Measurements from ENCODE around the gene LMOD1. TPM values are rescaled to one million over a fixed set of nuclear protein-coding genes. Genes with fewer than 3 reads are reported as not detected.
A peak's percentile ranks its signal among the peaks of the same experiment; 100 is the strongest.

The LMOD1 gene
- total RNA-seq = 100 to 1,000 TPM in 1 of 3 donors, 10 to 100 TPM in 2; 11.6 to 442 (median 37.4) TPM
- long read RNA-seq, donor 1, transcript LMOD1-201 (3 exons, 3,970 nt) = major isoform, 332 of 523 reads
- long read RNA-seq, donor 1, partial matches to known transcripts = 128 of 523 reads
- long read RNA-seq, donor 1, other reads (novel, unspliced or antisense) = 63 of 523 reads
- long read RNA-seq, donor 2, partial matches to known transcripts = 9 of 14 reads
- long read RNA-seq, donor 2, other reads (novel, unspliced or antisense) = 3 of 14 reads

DNA sequence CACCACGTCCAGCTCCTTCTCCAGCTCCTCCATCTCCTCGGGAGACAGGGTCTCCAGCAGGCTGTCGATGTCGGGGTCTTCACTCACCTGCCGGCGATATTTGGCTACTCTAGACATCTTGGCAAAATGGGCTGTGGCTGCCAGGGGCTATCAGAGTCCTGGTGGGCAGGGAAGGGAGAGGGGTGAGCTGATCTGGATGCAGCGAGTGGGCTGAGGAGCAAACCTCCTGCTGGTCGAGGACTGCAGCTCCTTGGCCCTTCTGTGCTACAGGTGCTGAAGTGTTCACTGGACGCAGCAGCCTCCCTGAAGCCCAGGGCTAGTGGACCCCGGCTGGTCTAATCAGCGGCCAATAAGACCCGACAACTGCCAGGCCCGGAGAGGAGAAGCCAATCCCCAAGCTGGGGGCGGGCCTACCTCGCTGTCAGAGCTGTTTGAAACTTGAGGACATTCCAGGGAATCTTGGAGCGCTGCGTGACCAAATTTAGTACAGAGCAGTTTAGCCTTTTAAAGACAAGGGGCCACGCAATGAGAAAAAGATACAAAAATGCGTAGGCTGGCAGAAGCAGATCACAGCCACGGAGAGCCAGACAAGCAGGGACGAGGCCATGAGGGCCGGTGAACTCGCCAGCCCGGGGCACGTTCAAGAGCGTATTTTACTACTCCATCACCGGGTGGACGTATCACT lies at the start of gene LMOD1:
Gene LMOD1, minus strand, starts transcription at position 325 of the 685 bp plus-strand sequence. Its CDS starts 208 bp downstream, at position 117.
- intact Hi-C loops (cut with DNase I, micrococcal nuclease) = loop anchor here in 1 of 2 donors (5.0 kb wide), 1 partner anchor 49 kb away; no protein-coding TSS in a partner anchor

DNA sequence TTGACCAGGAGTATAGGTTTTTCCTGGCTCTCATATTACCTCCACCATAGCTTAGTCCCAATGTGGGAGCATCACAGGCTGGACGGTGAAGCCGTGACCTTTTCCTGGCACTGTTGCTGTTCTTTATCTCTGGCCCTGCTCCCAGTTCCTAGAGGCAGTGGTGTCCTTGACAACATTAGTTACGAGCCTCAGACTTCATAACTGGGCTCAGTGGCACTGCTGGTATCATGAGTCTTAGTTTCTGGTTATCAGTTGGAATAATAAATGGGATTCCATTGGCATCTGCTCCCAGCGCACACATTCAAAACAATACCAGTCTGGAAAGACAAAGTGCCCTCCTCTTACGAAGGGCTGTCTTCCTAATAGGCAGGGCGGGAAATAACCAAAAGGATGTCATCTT lies 44.1 kb upstream of the LMOD1 start:
- Histone ChIP-seq H3K9me3 (no peaks in the 10 kb centered on the region), H3K4me1 (ENCODE audit: low read depth) (no peaks in the 10 kb centered on the region), H3K4me3 (no peak overlapping the region), H3K36me3 (ENCODE audit: low read depth) (peaks cover 8% of the 10 kb centered on the region)
- TF ChIP-seq, protein P1, sequence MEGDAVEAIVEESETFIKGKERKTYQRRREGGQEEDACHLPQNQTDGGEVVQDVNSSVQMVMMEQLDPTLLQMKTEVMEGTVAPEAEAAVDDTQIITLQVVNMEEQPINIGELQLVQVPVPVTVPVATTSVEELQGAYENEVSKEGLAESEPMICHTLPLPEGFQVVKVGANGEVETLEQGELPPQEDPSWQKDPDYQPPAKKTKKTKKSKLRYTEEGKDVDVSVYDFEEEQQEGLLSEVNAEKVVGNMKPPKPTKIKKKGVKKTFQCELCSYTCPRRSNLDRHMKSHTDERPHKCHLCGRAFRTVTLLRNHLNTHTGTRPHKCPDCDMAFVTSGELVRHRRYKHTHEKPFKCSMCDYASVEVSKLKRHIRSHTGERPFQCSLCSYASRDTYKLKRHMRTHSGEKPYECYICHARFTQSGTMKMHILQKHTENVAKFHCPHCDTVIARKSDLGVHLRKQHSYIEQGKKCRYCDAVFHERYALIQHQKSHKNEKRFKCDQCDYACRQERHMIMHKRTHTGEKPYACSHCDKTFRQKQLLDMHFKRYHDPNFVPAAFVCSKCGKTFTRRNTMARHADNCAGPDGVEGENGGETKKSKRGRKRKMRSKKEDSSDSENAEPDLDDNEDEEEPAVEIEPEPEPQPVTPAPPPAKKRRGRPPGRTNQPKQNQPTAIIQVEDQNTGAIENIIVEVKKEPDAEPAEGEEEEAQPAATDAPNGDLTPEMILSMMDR (IDR thresholded peaks at IDR 0.05) = no peak
- ATAC-seq = no peak
- no peak for DNase-seq
- intact Hi-C loops (cut with DNase I, micrococcal nuclease) = no loop called here

More for the DNA sequence above, at the start of gene LMOD1:
- no peaks in the 10 kb centered on the region for H3K9me3 ChIP-seq
- DNase-seq (peak; percentile 67 to 81 (median 68)), ATAC-seq (peak; percentile 85)
- TF ChIP-seq, protein P1 (IDR thresholded peaks at IDR 0.05) = no peak
- no peaks in the 10 kb centered on the region for H3K36me3 ChIP-seq (ENCODE audit: low read depth)
- no peak within 1 kb of the TSS for H3K4me3 ChIP-seq
- no peaks in the 10 kb centered on the region for H3K4me1 ChIP-seq (ENCODE audit: low read depth)

DNA sequence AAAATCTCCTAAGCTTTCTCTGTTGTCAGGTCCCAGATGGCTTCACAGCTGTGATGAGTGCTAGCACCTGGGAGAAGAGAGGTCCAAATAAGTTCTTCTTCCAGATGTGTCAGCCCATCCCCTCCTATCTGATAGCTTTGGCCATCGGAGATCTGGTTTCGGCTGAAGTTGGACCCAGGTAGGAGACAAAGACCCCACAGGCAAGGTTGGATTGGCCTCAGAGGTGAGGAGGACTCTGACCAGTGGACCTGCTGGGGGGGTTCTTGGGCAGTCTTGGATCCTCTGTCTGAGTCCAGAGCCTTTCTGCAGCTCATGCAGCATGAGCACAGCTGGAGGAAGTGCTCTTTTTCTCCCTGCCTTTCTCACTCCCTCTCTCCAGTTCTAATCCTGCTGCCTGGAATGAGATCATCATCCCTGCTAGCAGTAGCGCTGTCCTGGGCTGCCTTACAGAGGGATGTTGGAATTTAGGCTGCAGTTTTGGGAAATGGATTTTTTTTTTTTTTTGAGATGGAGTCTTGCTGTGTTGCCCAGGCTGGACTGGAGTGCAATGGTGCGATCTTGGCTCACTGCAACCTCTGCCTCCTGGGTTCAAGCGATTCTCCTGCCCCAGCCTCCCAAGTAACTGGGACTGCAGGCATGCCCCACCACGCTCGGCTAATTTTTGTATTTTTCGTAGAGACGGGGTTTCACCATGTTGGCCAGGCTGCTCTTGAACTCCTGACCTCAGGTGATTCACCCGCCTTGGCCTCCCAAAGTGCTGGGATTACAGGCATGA lies 43.2 kb upstream of the LMOD1 start:
- DNase-seq (no peak), ATAC-seq (no peak)
- Histone ChIP-seq H3K36me3 (ENCODE audit: low read depth) (peaks cover 8% of the 10 kb centered on the region), H3K9me3 (no peaks in the 10 kb centered on the region), H3K4me1 (ENCODE audit: low read depth) (no peaks in the 10 kb centered on the region), H3K4me3 (no peak overlapping the region)
- TF ChIP-seq, protein P1 (IDR thresholded peaks at IDR 0.05) = no peak
- intact Hi-C loops (cut with DNase I, micrococcal nuclease) = no loop called here

DNA sequence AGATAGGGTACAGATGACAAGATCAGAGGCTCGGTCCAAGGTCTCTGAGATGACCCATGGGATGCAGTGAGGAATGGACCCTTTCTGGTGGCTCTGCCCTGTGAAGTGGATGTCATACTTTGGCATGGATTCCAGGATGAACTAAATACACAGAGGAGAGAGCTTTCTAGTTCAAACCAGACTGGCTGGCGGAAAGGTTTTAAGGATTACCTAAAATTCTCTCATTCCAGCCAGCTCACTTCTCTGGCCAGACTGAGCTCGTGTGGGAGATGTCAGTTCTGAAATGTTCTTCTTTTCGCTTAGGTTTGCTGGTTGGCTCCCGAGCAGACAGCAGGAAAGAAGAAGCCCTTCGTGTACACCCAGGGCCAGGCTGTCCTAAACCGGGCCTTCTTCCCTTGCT lies 42.3 kb upstream of the LMOD1 start:
- TF ChIP-seq, protein P1 (IDR thresholded peaks at IDR 0.05) = no peak
- Histone ChIP-seq H3K4me3 (no peak overlapping the region), H3K36me3 (ENCODE audit: low read depth) (peaks cover 8% of the 10 kb centered on the region), H3K9me3 (no peaks in the 10 kb centered on the region), H3K4me1 (ENCODE audit: low read depth) (peaks cover 2% of the 10 kb centered on the region)
- ATAC-seq = no peak
- intact Hi-C loops (cut with DNase I, micrococcal nuclease) = no loop called here
- DNase-seq = no peak

DNA sequence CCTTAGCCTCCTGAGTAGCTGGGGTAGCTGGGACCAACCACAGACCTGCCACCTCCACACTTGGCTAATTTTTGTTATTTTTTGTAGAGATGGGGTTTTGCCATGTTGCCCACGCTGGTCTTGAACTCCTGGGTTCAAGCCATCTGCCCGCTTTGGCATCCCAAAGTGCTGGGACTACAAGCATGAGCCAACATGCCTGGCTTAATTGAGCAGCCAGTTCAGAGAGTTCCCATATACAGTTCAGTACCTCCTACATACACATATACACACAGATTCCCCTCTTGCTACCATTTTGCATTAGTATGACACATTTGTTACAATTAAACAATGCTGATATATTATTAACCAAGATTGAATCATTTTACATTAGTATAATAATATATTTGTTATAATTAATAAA lies 39.0 kb upstream of the LMOD1 start:
- Histone ChIP-seq H3K4me1 (ENCODE audit: low read depth) (peaks cover 4% of the 10 kb centered on the region), H3K36me3 (ENCODE audit: low read depth) (peaks cover 2% of the 10 kb centered on the region), H3K4me3 (no peak overlapping the region), H3K9me3 (no peaks in the 10 kb centered on the region)
- TF ChIP-seq, protein P1 (IDR thresholded peaks at IDR 0.05) = no peak
- DNase-seq (no peak), ATAC-seq (no peak)
- intact Hi-C loops (cut with DNase I, micrococcal nuclease) = no loop called here
